GM21576 (cell line): Measurements from ENCODE around the gene P3H4.
"Not testable (repeated sequence)": the region's sequence is repeated elsewhere in the genome, so short reads cannot be mapped to it uniquely, and the experiment has no call there.

Source experiments
- ATAC-seq: cut with Tn5 transposase; IDR thresholded peaks from one replicate; pipeline ENCODE4 v1.9.1; 2021; ENCODE audit warnings: mild to moderate bottlenecking, moderate library complexity; ENCODE audit not compliant: unreplicated experiment

P3H4 gene, protein sequence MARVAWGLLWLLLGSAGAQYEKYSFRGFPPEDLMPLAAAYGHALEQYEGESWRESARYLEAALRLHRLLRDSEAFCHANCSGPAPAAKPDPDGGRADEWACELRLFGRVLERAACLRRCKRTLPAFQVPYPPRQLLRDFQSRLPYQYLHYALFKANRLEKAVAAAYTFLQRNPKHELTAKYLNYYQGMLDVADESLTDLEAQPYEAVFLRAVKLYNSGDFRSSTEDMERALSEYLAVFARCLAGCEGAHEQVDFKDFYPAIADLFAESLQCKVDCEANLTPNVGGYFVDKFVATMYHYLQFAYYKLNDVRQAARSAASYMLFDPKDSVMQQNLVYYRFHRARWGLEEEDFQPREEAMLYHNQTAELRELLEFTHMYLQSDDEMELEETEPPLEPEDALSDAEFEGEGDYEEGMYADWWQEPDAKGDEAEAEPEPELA

GRCh38 chr17:41811549-41812380 is at the start of gene P3H4:
TSS of gene P3H4 (minus strand) at chr17:41811949. CDS start at chr17:41811915, 34 bp downstream.
- peak; percentile 68 for ATAC-seq

DNA sequence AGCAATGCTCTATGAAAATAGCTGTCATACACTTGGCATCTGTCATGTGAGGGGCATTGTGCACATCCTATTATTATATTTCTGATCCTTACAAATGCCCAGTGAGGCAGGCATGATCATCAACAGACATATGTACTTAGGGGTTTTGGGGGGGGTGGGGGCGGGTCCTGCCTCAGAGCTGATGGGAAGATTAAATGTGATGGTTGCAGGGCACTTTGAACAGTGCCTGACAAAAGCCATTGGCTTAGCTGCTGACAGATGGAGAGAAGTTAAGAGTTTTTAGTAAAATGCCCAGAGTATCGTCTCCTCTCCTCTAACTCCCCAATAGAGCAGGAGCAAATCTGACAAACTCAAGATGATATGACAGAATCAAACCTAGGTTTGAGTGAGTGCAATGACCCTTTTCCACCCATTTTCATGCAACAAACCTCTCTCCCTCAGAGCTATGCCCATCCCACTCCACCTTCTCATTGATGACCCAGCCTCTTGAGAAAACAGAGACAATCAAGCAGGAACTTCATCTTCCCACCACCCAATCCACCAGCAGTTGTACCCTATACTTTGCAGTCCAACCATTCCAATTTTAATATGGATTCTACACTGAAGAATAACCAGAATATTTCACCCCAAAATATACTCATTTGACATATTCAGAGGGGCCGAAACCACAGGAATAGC is 48.6 kb upstream of the P3H4 start:
- ATAC-seq = no peak

DNA sequence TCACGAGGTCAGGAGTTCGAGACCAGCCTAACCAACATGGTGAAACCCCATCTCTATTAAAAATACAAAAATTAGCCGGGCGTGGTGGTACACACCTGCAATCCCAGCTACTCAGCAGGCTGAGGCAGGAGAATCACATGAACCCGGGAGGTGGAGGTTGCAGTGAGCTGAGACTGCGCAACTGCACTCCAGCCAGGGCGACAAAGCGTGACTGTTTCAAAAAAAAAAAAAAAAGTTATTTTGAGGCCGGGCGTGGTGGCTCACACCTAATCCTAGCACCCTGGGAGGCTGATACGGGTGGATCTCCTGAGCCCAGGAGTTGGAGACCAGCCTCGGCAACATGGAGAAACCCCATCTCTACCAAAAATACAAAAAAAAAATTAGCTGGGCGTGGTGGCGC is 39.6 kb upstream of the P3H4 start:
- ATAC-seq = not testable (repeated sequence)

DNA sequence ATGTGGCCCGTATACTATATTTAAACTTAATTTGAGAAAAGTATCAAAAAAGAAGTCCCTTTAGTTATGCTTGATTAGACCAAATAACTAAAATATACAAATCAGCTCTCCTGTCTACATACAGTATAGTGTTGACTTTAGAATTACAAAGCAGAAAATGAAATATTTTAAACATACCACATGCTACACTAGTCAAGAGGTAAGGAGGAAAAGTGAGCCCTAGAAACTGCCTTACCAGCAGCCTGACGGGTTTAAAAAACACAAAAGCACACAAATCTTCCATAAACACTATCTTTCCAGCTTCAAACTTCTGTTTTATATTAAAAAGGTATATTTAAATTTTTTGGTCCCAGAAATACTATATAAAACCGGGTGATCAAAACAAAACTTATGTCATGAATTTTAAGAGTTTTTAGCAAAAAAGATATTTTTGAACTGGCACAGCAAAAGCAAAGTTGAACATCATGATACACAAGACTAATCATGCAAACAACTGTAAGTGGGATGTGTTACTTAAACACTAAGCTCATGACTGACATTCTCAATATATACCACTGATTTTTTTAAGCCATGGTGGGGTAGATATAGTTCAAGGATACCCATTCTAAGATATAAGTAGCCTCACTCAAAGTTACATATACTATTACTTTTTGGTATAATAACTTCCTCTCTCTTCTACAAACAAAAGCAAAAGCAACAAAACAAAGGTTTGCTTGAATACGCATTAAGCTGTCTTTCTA is 37.7 kb upstream of the P3H4 start:
- ATAC-seq = no peak

- ATAC-seq = no peak
These were observed 37.0 kb upstream of the P3H4 start for GRCh38 chr17:41848788-41849187.

- no peak for ATAC-seq
These were observed 33.2 kb upstream of the P3H4 start for GRCh38 chr17:41844971-41845370.

DNA sequence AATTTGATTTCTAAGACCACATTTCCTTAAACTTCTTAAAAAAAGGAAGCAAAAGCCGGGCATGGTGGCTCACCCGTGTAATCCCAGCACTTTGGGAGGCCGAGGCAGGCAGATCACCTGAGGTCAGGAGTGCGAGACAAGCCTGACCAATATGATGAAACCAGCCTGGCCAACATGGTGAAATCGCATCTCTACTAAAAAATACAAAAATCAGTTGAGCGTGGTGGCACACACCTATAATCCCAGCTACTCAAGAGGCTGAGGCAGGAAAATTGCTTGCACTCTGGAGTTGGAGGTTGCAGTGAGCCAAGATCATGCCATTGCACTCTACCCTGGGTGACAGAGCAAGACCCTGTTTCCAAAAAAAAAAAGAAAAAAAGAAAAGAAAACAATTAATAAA is 29.0 kb upstream of the P3H4 start:
- ATAC-seq = not testable (repeated sequence)

DNA sequence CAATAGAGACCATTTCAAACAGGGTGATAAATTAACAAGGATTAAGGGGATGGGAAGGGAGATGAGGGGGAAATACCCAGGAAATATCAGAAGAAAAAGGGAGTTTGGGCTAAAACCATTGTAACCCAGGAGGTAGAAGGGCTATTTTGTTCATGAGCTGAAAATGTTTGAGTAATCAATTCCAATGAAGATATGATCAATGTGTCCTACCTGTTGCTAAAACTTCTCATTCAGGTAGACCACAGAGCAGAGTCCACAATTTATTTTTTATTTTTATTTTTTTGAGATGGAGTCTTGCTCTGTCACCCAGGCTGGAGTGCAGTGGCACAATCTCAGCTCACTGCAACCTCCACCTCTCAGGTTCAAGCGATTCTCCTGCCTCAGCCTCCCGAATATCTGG is 27.7 kb upstream of the P3H4 start:
- ATAC-seq = not testable (repeated sequence)

DNA sequence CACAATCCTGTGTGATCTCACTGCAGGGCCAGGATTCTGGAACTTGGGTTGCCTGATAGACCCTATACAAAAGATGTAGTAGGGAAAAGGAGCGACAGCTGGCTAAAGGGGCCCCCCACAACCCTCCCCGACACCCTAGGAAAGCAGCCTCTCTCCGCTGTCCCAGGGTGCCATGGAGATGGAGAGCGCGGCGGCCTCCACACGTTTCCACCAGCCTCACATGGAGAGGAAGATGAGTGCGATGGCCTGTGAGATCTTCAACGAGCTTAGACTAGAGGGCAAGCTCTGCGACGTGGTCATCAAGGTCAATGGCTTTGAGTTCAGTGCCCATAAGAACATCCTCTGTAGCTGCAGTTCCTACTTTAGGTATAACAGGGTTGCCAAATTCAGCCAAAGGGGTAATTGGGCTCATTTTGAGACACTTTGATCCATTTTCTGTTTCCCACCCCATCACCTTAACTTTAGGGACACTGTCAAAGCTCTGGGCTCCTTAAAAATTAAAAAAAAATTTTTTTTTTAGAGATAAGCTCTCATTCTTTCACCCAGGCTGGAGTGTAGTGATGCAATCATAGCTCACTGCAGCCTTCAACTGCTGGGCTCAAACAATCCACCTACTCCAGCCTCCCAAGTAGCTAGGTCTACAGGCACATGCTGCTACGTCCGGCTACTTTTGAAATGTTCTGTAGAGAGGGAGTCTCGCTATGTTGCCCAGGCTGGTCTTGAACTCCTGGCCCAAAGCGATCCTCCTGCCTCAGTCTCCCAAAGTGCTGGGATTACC is 26.2 kb upstream of the P3H4 start, which contains the start of gene KLHL10:
TSS of gene KLHL10 (plus strand) at position 65 of the 778 bp plus-strand sequence. CDS start at position 173, 108 bp downstream.
- ATAC-seq = no peak

GRCh38 chr17:41836550-41837196 is 24.9 kb upstream of the P3H4 start:
- ATAC-seq = no peak

- no peak for ATAC-seq
These were observed 24.2 kb upstream of the P3H4 start, which contains the start of gene NT5C3B for GRCh38 chr17:41835800-41836549. TSS of gene NT5C3B (minus strand) at chr17:41836232. CDS start at chr17:41836193, 39 bp downstream.

- no peak for ATAC-seq
These were observed 23.6 kb upstream of the P3H4 start for GRCh38 chr17:41835214-41835799.

DNA sequence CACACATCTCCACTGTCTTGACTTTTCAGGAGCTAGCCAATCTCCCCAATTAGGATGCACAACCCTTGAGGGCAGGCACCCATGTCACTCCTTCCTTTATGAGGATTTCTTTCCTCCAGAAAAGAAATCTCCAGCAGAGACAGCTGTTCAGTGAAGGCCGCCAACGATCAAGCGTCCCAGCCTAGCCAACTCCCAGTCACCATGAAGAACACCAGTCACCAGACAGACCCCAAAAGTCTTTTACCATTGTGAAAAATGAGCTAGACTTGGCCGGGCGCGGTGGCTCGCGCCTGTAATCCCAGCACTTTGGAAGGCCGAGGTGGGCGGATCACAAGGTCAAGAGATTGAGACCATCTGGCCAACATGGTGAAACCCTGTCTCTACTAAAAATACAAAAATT is 18.2 kb upstream of the P3H4 start:
- not testable (repeated sequence) for ATAC-seq

GRCh38 chr17:41825175-41825845 is 13.6 kb upstream of the P3H4 start:
- ATAC-seq = no peak

DNA sequence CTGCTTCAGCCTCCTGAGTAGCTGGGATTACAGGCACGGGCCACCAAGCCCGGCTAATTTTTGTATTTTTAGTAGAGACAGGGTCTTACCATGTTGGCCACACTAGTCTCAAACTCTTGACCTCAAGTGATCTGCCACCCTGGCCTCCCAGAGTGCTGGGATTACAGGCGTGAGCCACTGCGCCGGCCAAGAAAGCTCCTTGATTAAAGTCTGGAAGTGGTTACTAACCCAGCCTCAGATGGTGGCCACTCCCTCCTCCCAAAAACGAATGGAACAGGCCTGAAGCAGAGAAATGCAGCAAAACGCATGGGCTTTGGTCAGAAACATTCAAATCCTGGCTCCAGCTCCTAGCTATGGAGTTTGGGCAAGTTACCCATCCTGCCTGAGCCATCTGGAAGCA is 12.3 kb upstream of the P3H4 start:
- no peak for ATAC-seq

GRCh38 chr17:41823580-41823979 is 11.8 kb upstream of the P3H4 start:
- no peak for ATAC-seq

DNA sequence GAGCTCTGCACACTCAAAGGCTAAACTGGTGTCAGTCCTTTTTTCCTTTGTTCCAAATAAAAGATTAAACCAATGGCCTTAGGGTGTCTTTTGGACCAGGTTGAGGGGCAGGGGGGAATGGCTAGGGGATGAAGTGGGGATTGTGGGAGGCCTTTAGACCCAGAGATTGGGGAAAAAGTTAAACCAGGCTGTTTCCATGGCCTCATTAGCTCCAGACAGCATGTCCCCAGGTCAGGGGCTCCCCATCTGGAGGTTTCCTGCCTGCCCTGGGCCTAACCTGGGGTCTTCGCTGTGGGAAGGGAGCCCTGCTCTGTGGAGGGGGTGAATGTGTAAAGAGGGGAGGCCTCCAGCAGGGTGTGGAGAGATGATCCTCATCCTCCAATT is 11.4 kb upstream of the P3H4 start:
- ATAC-seq = no peak
